SK-N-SH (cell line): ENCODE measurements around the gene ETFA.

Source experiments
- POLR2AphosphoS5 ChIP-seq: IDR thresholded peaks from 2 replicates; pipeline ENCODE4 v1.6.1; 2012; ENCODE audit warnings: low read depth, low read length
- RAD21 ChIP-seq: IDR thresholded peaks from 2 replicates; pipeline ENCODE4 v1.6.1; 2012; ENCODE audit warnings: mild to moderate bottlenecking, low read length
- RCOR1 ChIP-seq: fragments of 150-350 bp; IDR thresholded peaks from 2 replicates; pipeline ENCODE4 v1.6.1; 2017; ENCODE audit warnings: antibody characterized with exemption, low read length
- SMC3 ChIP-seq: IDR thresholded peaks from 2 replicates; pipeline ENCODE4 v1.6.1; 2012; ENCODE audit warnings: low read depth, low read length, improper control_type of control experiment
- TF ChIP-seq, protein P1 (sequence below): fragments of 200-600 bp; sonication (generic); IDR thresholded peaks from 2 replicates; pipeline ENCODE4 v1.6.1; 2017; ENCODE audit warnings: antibody characterized with exemption, mild to moderate bottlenecking, moderate library complexity
- TF ChIP-seq, protein P2 (sequence below): IDR thresholded peaks from 2 replicates; pipeline ENCODE4 v1.4.0; 2012; ENCODE audit warnings: low read depth, borderline replicate concordance
- TF ChIP-seq, protein P3 (sequence below): IDR thresholded peaks from 2 replicates; pipeline ENCODE4 v1.6.1; 2012; ENCODE audit warnings: mild to moderate bottlenecking, low read depth, low read length, moderate library complexity
- TF ChIP-seq, protein P4 (sequence below): fragments of 150-350 bp; IDR thresholded peaks from 2 replicates; pipeline ENCODE4 v1.6.1; 2017; ENCODE audit warnings: antibody characterized with exemption, low read length, low read depth, borderline replicate concordance

DNA sequence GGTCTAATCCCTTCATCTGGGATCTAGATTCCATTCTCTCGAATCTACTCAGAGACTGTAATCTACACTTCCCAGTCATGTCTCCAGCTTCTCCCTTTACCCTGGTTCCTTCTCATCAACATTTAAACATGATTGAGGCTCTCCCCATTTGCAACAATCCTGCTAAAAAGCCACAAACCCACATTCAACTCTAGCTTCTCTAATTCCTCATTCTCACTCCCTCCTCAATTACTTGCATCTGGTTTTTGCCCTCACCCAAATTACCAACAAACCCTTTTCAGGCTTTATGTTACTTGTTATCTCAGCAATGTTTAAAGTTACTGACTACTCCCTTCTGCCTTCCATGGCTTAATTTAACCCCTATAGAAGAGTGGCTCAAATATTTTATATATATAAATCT, 11.5 kb downstream of the ETFA start:
- TF ChIP-seq, protein P1, sequence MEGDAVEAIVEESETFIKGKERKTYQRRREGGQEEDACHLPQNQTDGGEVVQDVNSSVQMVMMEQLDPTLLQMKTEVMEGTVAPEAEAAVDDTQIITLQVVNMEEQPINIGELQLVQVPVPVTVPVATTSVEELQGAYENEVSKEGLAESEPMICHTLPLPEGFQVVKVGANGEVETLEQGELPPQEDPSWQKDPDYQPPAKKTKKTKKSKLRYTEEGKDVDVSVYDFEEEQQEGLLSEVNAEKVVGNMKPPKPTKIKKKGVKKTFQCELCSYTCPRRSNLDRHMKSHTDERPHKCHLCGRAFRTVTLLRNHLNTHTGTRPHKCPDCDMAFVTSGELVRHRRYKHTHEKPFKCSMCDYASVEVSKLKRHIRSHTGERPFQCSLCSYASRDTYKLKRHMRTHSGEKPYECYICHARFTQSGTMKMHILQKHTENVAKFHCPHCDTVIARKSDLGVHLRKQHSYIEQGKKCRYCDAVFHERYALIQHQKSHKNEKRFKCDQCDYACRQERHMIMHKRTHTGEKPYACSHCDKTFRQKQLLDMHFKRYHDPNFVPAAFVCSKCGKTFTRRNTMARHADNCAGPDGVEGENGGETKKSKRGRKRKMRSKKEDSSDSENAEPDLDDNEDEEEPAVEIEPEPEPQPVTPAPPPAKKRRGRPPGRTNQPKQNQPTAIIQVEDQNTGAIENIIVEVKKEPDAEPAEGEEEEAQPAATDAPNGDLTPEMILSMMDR = no peak
- TF ChIP-seq RAD21 (no peak), RCOR1 (no peak), SMC3 (no peak), POLR2AphosphoS5 (no peak)
- TF ChIP-seq, protein P2, sequence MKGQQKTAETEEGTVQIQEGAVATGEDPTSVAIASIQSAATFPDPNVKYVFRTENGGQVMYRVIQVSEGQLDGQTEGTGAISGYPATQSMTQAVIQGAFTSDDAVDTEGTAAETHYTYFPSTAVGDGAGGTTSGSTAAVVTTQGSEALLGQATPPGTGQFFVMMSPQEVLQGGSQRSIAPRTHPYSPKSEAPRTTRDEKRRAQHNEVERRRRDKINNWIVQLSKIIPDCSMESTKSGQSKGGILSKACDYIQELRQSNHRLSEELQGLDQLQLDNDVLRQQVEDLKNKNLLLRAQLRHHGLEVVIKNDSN = no peak
- TF ChIP-seq, protein P3, sequence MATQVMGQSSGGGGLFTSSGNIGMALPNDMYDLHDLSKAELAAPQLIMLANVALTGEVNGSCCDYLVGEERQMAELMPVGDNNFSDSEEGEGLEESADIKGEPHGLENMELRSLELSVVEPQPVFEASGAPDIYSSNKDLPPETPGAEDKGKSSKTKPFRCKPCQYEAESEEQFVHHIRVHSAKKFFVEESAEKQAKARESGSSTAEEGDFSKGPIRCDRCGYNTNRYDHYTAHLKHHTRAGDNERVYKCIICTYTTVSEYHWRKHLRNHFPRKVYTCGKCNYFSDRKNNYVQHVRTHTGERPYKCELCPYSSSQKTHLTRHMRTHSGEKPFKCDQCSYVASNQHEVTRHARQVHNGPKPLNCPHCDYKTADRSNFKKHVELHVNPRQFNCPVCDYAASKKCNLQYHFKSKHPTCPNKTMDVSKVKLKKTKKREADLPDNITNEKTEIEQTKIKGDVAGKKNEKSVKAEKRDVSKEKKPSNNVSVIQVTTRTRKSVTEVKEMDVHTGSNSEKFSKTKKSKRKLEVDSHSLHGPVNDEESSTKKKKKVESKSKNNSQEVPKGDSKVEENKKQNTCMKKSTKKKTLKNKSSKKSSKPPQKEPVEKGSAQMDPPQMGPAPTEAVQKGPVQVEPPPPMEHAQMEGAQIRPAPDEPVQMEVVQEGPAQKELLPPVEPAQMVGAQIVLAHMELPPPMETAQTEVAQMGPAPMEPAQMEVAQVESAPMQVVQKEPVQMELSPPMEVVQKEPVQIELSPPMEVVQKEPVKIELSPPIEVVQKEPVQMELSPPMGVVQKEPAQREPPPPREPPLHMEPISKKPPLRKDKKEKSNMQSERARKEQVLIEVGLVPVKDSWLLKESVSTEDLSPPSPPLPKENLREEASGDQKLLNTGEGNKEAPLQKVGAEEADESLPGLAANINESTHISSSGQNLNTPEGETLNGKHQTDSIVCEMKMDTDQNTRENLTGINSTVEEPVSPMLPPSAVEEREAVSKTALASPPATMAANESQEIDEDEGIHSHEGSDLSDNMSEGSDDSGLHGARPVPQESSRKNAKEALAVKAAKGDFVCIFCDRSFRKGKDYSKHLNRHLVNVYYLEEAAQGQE = no peak
- TF ChIP-seq, protein P4, sequence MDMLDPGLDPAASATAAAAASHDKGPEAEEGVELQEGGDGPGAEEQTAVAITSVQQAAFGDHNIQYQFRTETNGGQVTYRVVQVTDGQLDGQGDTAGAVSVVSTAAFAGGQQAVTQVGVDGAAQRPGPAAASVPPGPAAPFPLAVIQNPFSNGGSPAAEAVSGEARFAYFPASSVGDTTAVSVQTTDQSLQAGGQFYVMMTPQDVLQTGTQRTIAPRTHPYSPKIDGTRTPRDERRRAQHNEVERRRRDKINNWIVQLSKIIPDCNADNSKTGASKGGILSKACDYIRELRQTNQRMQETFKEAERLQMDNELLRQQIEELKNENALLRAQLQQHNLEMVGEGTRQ = no peak
